CD4-positive, alpha-beta T cell treated with Interleukin-12 subunit alpha and Interleukin-12 subunit beta, for 1 hour (primary cell): ENCODE data around the gene CYP4F2.
"Not testable (repeated sequence)": the region's sequence is repeated elsewhere in the genome, so short reads cannot be mapped to it uniquely, and the experiment has no call there.

Experiments
- DNase-seq: peaks from one replicate; pipeline ENCODE4 v3.0.0-alpha.2; 2020

The CYP4F2 gene

DNA sequence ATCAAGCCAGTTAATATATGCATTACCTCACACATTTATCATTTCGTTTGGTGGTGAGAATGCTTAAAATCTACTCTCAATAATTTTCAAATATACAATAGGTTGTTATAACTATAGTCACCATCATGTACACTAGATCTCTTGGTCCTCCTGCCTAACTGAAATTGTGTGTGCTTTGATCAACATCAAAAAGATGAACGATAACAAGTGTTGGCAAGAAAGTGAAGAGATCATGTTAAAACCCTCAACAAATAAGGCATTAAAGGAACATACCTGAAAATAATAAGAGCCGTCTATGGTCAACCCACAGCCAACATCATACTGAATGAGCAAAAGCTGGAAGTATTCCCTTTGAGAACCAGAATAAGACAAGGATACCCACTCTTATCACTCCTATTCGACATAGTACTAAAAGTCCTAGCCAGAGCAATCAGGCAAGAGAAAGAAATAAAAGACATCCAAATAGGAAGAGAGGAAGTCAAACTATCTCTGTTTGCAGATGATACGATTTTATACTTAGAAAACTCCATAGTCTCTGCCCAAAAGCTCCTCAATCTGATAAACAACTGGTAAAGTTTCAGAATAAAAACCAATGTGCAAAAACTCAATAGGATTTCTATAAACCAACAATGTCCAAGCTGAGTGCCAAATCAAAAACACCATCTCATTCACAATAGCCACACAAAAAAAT, 54.5 kb downstream of the CYP4F2 start:
- peak; percentile 10 for DNase-seq

- DNase-seq, result no peak
These were observed 55.9 kb downstream of the CYP4F2 start for GRCh38 chr19:15841875-15842569.

DNA sequence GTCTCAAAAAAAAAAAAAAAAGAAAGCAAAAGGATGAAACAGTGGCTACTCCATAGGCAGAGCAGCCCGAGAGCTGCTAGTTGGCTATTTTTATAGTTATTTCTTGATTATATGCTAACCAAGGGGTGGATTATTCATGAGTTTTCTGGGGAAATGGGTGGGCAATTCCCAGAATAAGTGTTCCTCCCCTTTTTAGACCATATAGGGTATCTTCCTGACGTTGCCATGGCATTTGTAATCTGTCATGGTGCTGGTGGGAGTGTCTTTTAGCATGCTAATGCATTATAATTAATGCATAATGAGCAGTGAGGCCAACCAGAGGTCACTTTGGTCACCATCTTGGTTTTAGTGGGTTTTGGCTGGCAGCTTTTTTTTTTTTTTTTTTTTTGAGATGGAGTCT, 57.0 kb downstream of the CYP4F2 start:
- no peak for DNase-seq

GRCh38 chr19:15839888-15840287, 58.0 kb downstream of the CYP4F2 start:
- DNase-seq, result not testable (repeated sequence)

DNA sequence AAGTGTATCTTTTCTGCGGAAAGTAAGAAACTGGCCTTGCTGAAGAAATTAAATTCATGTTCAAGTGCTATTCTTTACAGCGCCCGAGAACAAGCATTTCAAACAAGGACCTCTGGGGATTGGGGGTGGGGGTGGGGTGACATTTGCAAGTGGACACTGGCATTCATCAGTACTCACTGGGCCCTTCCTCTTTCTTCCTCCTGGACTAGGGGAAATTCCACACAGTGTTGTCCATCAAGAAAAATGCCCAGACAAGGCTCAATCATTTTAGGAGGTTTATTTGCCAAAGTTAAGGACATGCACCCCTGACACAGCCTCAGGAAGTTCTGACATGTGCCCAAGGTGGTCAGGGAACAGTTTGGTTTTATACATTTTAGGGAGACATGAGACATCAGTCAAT, 59.5 kb downstream of the CYP4F2 start:
- DNase-seq, result no peak

GRCh38 chr19:15837221-15837731, 60.6 kb downstream of the CYP4F2 start:
- no peak for DNase-seq

- peak; percentile 96 for DNase-seq
These were observed 61.3 kb downstream of the CYP4F2 start for GRCh38 chr19:15836330-15837220.

DNA sequence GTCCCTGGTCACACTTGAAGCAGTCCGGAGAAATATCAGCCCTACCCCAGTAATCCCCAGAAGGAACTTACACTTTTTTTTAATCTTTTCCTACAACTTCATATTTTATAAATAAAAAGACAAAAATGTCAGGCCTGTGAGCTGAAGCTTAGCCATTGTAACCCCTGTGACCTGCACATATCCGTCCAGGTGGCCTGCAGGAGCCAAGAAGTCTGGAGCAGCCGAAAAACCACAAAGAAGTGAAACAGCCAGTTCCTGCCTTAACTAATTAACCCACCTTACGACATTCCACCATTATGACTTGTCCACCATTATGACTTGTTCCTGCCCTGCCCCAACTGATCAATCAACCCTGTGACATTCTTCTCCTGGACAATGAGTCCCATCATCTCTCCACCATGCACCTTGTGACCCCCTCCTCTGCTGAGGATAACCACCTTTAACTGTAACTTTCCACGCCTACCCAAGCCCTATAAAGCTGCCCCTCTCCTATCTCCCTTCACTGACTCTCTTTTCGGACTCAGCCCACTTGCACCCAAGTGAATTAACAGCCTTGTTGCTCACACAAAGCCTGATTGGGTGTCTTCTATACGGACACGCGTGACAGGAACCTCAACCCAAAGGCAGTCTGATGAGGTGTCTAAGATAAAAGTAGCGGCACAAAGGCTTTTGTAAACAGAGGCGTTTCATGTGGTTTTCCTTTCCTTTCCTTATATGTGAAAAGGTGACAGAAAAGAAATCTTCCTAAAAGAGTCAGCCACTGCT, 62.1 kb downstream of the CYP4F2 start:
- peak; percentile 83 for DNase-seq

- DNase-seq, result not testable (repeated sequence)
These were observed 63.6 kb downstream of the CYP4F2 start for GRCh38 chr19:15834232-15834631.

GRCh38 chr19:15831626-15832025, 66.2 kb downstream of the CYP4F2 start:
- DNase-seq, result no peak

DNA sequence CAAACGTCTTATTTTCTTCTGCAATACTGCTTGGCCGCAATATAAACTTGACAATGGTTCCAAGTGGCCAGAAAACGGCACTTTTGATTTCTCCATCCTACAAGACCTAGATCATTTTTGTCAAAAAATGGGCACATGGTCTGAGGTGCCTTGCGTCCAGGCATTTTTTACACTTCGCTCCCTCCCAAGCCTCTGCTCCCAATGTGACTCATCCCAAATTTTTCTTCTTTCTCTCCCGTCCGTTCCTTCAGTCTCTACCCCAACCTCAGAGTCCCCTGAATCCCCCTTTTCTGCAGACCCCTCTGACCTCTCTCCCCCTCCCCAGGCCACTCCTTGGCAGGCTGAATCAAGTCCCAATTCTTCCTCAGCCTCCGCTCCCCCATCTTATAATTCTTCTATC, 68.1 kb downstream of the CYP4F2 start:
- DNase-seq, result no peak

DNA sequence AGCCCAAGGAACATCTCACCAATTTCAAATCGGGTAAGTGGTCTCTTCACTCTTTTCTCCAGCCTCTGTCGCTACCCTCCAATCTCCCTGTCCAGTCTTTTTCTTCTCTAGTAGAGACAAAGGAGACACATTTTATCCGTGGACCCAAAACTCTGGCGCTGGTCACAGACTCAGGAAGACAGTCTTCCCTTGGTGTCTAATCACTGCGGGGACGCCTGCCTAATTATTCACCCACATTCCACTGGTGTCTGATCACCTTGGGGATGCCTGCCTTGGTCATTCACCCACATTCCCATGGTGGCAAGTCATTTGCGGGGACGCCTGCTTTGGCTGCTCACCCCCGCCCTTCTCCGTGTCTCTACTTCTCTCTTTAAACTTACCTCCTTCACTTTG, 68.6 kb downstream of the CYP4F2 start:
- no peak for DNase-seq

GRCh38 chr19:15828611-15829305, 69.1 kb downstream of the CYP4F2 start:
- DNase-seq, result not testable (repeated sequence)

DNA sequence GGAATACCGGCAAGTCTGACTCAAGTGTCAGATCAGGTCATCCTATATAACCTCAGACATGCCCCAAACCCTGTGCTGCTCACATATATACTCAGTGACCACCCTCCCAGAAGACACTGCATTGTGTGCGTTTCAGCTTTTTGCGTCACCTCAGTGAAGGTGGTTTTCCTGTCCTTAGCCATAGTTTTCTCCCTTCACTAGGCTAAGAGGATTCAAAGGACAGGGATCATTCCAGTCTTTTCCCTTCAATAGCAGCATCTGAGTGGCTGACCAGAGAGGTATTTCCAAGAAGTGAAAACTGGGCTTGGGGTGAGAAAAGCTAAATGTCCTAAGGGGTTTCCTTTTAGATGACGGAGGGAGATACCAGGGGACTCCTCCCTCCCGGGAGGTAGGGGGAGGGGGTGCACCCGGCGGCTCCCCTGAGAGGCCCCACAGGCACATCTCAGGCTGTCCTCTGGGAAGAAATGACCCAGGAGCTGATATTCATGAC, 69.7 kb downstream of the CYP4F2 start:
- DNase-seq, result no peak
